ENCODE measurements around the gene SMCR8.
"Not testable (repeated sequence)": the region's sequence is repeated elsewhere in the genome, so short reads cannot be mapped to it uniquely, and the experiment has no call there.

Gene SMCR8

DNA sequence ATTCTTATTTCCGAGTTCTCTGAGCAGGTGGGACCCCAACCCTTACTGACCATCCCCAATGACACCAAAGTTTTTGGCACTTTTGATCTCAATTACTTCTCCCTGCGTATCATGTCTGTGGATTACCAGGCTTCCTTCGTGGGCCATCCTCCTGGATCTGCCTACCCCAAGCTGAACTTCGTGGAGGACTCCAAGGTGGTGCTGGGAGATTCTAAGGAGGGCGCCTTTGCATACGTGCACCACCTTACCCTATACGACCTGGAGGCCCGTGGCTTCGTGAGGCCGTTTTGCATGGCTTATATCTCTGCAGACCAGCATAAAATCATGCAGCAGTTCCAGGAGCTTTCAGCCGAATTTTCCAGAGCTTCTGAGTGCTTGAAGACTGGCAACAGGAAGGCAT, 868 bp downstream of the SMCR8 start:
- DNase-seq (ENCODE audit: low read depth in 2 of 2): no peak

DNA sequence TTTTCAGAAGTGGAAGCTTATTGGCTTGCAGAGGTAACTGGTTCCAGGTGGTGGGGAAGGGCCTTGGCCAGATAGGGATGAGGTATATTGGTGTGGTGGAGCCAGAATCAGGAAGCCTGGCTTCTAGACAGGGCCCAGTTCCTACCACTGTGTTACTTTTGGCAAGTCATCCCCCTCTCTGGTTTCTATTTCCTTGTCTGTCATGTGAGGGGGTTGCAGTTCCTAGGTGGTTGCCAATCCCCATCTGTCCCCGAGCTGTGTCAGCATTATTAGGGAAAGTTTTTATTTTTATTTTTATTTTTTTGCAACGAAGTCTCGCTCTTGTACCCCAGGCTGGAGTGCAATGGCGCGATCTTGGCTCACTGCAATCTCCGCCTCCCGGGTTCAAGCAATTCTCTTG, 3.0 kb downstream of the SMCR8 start:
- no peak for DNase-seq (ENCODE audit: low read depth in 2 of 2)

DNA sequence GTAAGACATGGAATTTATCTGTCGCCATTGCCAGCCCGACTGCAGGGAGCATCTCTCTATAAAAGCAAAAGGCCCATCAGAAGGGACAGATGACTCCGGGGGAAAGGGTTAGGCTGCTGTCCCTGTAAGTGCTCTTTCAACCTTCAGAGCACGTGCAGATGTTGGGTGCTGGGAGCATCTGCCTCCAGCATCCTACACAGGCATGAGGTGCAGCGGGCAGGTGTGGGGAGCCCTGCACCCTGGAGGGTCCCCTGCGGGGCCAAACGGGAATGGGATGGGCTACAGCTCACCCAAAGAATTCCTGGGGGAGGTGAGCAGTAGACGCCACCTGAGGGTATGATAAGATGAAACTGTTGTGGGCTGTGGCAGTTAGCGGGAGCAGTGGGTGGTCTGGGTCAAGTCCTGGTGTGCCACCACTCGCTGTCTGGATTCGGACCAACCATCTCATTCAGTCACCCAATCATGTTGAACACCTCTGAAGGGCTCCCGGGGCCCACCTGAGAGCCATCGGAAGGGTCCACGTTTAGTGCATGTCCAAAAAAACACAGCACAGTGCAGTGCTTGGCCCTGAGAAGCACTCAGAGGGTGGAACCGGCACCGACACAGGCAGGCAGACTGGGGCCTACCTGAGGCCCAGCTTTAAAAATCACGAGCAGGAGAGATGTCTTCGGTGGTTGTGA, 3.8 kb downstream of the SMCR8 start:
- DNase-seq (ENCODE audit: low read depth in 2 of 2): no peak

DNA sequence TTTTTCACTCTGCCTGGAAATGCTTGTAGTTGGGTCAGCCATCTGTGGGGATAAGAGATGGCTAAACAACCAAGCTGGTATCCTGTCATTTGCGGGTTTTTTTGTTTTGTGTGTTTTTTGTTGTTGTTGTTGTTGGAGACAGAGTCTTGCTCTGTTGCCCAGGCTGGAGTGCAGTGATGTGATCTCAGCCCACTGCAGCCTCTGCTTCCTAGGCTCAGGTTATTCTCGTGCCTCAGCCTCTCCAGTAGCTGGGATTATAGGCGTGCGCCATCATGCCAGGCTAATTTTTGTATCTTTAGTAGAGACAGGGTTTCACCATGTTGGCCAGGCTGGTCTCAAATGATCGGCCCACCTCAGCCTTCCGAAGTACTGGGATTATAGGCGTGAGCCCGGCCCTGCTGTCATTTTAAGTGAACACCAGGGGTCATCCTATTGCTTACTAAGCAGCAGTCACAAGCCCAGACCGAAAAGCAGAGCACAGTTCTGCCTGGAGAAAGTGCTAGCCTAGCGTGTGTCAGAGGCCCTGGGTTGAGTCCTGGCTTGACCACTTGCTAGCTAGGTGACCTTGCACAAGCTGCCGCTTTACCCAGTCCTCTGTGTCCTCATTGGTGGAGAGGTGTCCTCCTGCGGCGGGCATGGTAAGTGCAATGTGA, 4.6 kb downstream of the SMCR8 start:
- DNase-seq (ENCODE audit: low read depth in 2 of 2): no peak

DNA sequence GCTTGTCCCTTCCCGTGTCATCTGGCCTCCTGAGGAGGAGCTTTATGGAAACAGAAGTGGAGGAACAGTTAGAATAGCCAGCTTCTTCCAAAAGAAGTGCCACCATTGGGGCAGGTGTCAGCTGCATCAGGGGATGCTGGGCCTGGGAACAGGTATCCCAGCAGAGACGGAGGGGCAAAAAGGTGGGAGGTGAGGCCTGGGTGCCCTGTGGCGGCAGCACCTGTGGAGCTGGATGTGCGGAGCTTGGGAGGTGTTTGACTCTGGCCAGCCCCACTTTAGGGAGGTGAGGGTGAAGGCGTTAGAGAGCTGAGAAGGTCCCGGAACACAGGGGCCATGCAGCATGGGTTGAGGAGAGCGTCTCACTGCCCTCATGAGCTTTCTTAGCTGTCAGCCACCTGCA, 5.2 kb downstream of the SMCR8 start:
- no peak for DNase-seq (ENCODE audit: low read depth in 2 of 2)

DNA sequence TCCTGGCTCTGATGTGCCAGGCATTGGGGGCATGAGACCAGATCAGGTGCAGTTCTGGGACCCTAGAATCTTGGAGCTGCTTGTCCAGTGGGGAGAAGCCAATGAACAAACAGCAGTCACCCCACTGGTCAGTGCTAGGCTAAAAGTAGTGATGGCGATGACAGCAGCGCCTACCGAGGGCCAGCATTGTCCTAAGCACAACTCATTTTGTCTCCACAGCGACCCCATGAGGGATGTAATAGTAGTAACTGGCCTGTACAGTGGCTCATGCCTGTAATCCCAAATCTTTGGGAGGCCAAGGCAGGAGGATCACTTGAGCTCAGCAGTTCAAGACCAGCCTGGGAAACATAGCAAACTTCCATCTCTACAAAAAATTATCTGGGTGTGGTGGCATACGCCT, 6.2 kb downstream of the SMCR8 start:
- no peak for DNase-seq (ENCODE audit: low read depth in 2 of 2)

DNA sequence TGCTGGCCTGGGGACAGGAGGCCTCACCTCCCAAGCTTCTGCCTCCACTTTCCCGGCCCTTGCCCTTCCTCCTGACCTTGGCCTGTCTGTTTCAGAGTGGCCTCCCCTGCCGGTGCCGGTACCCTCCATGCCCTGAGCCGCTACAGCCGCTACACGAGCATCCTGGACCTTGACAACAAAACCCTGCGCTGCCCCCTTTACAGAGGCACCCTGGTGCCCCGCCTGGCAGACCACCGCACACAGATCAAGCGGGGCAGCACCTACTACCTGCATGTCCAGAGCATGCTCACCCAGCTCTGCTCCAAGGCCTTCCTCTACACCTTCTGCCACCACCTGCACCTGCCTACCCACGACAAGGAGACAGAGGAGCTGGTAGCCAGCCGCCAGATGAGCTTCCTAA, 7.4 kb downstream of the SMCR8 start:
- DNase-seq (ENCODE audit: low read depth in 2 of 2): no peak

DNA sequence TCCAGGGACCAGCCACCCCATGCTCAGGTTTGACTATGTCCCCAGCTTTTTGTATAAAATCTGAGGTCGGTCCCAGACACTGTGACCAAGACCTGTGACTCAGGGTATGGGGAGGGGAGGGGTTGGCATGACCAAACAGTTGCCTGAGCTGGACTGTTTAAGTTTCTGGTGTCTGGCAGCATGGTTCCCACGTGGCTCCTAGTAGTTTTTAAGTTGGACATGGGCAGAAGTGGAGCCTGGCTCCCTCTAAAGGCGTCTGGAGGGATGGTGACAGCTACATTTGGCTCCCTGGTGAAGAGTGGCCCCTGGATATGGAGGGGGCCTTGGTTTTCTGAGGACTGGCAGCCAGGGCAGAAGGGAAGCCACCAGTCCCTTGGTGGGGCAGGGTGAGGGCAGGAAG, 7.9 kb downstream of the SMCR8 start:
- no peak for DNase-seq (ENCODE audit: low read depth in 2 of 2)

DNA sequence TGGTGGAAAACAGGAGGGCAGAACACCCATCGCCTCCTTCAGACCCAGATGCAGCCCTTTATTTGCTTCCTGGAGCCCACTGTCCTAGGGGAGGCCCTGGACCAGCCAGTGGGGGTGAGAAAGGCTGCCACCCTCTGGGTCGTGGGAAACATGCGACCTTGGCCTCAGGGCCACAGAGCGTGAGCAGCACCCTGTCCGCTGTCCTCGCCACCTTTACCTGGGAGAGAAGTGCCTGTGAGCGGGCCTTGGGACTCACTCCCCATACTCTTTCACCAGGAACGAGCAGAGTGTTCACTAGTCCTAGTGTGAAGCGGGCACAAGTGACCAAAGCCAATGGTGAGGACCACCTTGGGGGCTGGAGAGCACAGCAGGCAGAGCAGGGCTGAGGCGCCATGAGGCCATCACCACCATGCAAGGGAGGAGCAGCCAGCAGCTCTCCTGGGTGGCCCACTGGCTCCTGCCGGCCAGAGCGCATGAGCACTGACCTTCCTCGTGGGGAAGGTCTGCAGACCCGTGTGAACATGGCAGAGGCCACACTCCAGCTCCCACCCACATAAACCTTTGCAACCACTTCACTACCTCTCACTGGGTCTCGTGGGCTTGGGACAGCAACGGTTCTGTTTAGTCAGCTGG, 8.5 kb downstream of the SMCR8 start:
- no peak for DNase-seq (ENCODE audit: low read depth in 2 of 2)

DNA sequence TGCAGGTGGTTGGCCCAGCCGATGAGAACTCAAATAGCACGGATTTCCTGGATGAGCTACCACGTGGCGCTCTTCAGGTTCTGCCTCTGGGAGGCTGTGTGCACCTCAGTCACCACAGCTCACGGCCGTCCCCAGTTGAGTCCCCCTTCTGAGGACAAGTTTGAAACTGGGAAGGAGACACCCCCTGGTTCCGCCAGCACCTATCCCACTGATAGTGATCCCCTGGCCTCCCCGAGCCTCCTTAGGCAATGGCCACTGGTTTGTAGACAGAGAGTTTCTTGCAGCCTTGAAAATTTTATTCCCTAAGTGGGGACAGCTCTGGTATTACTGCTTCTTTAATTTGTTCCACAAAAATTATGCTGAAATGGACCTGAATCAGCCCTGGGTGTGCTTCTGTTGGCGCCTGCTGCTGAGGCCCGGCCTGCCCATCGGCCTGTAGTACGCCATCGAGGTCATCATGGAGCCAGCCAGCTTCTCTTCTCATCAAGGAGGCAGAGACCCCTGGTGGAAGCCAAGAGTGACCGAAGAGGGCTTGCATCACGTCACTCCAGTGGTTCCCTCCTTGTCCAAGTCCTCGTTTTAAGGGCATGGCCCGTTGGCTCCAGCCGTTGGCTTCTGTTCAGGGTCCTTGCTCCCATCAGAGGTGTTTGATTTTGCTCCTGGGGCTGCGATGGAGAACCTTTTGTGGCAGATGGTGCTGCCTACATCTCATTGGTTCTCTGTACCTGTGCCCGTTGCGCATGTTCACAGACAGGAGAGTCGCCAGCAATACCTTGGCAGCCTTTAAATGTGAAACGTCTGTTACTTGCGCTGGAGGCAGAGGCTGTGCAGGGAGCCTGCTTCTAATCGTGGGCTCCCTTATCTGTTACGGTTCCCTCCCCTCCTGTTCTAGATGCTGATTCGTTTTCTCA, 9.3 kb downstream of the SMCR8 start:
- DNase-seq (ENCODE audit: low read depth in 2 of 2): no peak

DNA sequence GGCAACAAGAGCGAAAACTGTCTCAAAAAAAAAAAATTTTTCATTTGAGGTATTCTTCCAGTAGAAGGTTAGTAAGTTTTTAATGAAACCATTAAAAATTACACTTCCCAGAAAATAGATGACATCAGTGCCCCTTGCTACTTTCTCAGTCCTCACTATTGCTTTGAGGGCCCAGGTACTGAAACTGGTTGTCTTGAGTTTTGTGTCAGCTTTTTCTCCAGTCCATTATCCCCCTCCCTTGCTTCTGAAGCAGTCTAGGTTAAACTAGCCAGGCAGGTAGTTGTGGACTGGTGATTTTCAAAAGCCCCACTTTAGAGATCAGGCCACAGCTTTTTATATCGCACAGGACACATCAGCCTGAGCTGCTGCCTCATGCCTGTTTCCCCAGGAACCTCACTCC, 10.9 kb downstream of the SMCR8 start:
- no peak for DNase-seq (ENCODE audit: low read depth in 2 of 2)

DNA sequence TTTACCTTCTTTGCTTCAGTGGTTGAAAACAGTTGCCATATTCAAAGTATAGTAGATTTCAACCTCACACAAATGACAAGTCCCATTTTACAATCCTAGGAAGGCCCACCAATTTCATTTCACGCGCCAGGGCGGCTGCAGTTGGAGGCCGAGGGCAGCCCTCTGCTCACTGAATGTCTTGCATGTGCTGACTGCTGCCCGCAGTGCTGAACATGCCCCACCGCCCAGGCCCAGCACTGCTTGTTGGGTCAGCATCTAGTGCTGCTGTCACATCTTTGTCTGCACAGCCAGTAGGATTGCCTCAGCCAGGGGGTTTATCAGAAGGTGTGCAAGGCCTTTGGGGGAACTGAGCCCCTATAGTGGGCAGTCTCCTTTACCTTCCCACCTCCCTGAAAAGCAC, 11.5 kb downstream of the SMCR8 start:
- DNase-seq (ENCODE audit: low read depth in 2 of 2): no peak

DNA sequence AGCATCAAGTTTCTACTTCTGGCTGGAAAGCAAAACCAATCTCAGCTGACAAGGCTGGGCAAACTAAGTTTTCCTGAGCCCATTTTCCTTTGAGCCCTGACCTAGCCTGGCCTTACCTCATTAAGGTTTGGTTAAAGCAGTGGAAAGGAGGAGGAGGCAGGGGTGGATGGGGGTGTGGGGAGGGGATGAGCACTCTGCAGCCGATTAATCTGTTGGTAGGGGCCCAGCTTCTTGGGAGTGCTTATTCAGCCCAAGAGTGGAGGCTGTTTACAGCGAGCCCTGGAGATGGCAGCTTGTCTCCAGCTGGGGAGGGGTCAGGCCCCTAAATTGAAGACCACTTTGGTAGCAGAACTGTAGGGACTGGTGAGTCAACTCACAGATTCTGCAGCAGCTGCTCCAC, 12.0 kb downstream of the SMCR8 start:
- no peak for DNase-seq (ENCODE audit: low read depth in 2 of 2)

DNA sequence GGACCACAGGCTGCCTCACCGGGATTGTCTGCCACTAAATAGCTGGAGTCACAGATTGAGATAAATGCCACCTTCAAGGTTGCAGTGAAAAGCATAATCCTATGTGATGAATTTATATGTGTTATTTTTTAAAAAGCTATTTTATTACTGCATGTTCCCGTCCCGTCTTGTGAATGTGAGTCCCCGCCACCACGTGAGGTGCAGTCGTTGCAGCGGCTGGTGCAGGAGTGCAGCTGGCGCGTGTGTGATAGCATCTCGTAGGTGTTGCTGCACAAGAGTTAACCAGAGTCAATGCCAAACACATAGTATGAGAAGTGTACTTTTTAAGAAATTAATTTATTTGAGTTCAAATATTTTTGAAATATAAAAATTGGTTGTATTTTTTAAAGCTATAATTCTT, 12.5 kb downstream of the SMCR8 start:
- DNase-seq (ENCODE audit: low read depth in 2 of 2): no peak

DNA sequence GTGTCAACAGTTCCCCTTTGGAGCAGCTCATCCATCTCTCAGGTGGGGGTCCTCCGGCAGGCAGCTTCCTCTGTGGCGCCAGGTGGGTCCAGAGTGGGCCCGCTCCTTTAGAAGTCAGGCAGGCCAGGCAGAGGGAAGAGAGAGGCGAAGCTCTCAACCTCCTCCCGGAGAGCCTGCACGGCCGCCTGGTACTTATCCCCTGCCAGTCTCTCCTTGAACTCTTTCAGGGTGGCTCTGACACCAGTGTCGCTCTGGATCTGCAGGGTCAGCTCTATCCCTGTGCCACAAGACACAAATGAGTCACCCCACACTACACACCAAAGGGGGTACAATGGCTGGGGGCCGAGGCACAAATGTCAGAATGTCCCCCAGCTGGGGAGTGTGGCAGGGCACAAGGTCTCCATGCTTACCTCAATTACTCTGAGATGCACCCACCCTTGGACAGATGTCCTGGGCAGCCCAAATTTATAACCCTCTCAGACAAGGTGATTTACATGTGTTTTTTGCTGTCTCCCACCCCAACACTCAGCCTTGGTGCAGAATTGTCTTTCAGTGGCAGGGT, 13.6 kb downstream of the SMCR8 start:
- no peak for DNase-seq (ENCODE audit: low read depth in 2 of 2)

DNA sequence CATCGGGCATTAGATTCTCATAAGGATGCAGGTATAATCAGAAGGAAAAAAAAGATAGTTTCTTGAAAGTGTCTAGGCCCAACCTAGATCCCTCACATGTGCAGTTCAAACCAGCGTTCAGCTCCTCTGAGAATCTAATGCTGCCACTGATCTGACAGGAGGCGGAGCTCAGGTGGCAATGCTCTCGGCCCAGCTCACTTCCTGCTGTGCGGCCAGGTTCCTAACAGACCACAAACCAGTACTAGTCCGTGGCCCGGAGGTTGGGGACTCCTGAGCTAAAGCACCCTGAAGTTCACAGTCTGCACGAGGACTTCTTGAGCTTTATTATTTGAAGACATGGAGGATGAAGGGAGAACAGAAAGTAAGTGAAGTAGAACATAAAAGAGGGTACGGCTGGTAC, 16.8 kb downstream of the SMCR8 start:
- DNase-seq (ENCODE audit: low read depth in 2 of 2): no peak

DNA sequence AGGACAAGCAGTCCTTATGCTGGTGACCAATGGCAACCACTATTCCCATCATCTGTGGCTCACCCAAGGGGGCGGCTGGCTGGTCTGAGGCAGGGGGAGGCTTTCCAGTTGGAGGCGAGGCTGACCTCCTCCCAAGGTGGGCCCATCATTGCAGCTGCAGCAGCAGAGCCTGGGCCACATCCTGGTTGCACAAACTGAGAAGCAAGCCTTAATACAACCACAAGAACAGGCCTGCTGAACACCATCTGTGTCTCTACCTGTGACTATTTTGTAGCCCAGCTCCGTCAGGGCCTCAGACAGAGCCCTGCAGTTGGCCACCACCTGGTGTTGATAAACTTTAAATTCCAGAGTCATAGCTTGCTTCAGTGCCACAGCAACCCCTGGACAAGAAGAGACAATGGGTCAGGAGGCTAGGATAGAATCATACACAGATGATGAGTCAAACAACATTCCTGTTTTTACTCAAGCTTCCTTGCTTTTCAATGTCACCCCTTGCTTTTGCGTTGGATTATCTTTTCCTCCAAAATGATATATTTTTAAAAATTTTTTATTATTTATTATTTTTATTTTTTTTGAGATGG, 17.9 kb downstream of the SMCR8 start:
- DNase-seq (ENCODE audit: low read depth in 2 of 2): no peak

DNA sequence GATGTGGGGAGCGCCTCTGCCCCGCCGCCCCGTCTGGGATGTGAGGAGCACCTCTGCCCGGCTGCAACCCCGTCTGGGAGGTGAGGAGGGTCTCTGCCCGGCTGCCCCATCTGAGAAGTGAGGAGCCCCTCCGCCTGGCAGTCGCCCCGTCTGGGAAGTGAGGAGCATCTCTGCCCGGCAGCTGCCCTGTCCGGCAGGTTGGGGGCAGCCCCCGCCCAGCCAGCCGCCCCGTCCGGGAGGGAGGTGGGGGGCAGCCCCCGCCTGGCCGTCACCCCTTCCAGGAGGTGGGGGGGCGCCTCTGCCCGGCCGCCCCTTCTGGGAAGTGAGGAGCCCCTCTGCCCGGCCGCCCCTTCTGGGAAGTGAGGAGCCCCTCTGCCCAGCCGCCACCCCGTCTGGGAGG, 23.1 kb downstream of the SMCR8 start:
- DNase-seq (ENCODE audit: low read depth in 2 of 2): not testable (repeated sequence)

DNA sequence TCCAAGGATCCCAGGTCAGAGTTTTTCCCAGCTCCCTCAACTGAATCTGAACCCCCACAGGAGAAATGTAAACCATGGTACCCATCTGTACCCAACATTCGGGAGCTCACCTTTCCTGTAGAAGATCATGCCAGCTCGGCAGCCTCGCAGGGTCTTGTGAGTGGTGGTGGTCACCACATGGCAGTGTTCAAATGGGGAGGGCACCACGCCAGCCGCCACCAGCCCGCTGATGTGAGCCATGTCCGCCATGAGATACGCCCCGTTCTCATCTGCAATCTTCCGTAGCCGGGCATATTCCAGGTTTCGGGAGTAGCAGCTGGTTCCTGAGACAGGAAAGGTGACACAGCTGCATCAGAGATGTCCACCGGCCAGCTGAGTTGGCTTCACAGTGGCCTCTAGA, 24.8 kb downstream of the SMCR8 start:
- DNase-seq (ENCODE audit: low read depth in 2 of 2): no peak

DNA sequence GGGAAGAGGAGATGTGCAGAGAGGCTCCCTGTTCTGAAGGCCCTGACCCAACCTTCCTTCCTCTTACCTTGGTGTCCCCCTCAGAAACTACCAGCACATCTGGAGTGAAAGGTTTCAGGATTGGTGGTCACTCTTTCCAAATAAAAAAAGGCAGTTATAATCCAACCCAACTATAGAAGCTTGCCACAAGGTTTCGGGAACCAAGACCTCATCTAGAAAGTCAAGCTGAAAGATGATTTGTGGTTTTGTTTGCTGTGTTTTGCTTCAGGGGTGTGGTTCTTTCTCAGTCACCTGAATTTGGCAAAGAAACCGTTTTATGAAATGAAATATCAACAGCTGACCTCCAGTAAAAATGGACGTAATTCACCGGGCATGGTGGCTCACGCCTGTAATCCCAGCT, 28.9 kb downstream of the SMCR8 start:
- DNase-seq (ENCODE audit: low read depth in 2 of 2): no peak

DNA sequence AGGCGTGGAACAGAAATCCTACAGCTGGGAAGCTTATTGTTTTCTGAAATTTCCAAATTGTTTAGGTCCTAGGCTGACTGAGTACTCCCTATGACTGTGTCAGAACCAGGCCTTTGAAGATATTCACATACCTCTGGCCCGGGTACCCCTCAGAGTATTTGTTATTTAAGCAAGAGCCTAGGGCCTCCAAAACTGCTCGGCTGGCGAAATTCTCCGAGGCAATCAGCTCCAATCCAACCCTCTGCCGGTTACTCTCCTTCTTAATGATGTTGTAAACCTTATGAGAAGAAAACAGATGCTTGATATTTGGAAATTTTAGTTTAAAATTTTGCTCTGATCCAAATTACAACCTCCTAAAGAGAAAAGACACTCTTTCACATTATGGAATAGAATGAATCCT, 38.4 kb downstream of the SMCR8 start:
- DNase-seq (ENCODE audit: low read depth in 2 of 2): no peak

DNA sequence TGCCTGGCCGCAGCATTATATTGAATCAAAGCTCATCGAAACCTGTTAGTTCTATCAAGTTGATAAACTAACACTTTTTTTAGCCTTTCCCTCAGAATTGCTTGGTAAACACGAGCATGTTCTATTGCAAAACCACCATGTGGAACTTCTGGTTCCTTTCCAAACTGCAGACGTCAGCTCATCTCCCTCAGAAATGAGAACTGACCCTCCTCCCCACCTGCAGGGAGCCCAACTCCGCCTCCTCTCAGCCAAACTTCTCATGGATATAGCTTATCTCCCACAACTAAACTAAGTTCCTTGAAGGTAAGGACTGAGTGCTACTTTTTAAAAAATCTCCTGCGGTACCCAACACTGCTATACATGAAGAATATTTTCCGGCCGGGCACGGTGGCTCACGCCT, 41.5 kb downstream of the SMCR8 start:
- DNase-seq (ENCODE audit: low read depth in 2 of 2): no peak
